HG02884 (cell line): ENCODE measurements around the gene LPCAT1.

Source experiments
- ATAC-seq: cut with Tn5 transposase; IDR thresholded peaks from one replicate; pipeline ENCODE4 v1.9.1; 2021; ENCODE audit warnings: mild to moderate bottlenecking, moderate library complexity; ENCODE audit not compliant: unreplicated experiment

LPCAT1 gene

DNA sequence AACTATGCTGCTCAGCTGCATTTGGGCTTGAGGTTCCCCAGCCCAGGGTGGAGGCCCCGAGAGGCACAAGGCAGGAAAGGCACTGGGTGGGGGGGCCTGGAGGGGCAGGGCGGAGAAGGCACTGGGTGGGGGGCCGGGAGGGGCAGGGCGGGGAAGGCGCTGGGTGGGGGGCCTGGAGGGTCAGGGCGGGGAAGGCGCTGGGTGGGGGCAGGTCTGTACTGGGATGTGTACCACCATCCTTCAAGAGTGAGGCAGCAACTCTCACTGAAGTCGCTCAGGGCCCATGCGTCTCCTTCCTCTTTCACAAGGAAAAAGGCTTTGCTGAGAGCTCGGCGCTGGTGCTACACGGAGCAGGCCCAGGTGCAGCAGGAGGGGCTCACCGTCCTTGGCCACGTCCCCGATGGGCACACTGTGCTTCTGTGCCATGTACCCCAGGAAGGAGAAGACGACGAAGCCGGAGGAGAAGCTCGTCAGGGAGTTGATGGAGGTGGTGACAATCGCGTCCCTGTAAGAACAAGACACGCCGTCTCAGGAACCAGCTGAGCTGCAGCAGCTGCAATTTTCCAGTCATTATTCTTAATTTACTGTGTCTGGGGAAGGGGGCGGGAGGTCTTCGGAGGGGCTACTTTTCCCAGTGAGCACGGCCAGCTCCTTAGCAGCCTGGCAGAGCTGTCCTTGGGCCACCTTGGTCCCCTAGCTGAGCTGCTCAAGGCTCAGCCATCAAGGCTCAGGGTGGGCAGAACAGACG, 109.3 kb downstream of the LPCAT1 start:
- ATAC-seq, result no peak

DNA sequence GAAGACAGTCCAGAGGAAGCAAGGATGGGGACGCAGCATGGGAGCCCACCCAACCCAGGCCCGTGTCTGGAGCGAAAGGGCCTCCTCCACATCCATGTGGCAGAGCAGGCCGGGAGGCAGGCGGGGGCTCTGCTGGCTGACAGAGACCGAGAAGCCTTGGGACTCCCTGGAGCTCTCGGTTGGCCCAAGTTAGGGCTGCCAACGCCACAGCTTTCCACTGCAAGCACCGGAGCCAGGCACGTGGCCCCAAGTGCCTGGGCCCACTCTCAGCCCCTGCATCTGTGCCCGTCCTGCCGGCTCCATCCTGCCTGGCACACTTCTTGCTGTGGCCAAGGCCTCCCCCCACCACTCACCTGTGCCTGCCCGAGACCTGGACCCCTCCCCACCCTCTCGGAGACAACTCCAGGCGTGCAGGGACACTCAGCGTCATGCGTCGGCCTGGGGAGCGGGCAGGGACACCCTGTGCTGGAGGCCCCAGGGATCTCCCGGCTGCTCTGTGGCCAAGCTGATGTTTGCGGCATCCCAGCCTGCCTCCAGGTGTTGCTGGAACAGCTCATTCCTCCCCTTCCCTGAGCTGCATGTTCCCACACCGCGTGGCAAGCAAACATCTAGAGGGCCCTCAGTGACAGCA, 110.0 kb downstream of the LPCAT1 start:
- ATAC-seq, result no peak

DNA sequence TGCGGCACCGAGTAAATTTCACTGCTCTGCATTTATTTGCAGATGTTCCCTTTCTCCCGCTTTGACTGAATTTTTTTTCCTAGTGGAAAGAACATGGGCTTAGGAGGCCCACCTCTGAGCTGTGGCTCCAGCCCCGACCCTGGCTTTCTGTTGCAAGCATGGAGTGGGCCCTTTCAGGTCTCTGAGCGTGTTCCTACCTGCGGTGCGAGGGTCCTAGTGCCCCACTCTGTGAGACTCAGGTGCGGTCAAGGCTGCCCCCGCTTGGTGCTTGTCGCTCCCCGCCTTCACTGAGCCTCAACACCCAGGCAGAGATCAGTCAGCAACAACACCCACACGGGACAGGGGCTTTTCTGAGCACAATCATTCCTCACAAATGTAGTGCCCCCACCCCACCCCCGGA, 110.5 kb downstream of the LPCAT1 start:
- no peak for ATAC-seq

DNA sequence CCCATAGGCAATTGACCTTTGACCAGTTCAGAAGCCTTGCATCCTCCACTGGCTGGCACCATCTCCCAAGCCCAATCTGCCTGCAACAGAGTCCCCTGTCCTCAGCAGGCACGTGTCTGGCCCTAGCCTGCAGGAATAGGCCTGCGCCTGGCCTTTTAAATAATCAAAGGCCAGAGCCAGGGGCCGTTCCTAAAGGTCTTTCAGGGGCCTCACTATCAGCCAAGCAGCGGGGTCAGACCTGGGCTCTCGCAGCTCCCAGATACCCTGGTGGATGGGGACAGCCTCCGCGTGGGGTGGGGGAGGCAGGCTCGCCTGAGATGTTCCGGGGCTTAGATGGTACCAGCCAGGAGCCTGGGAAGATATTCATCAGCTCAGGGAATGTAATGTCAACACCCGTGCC, 111.1 kb downstream of the LPCAT1 start:
- no peak for ATAC-seq

DNA sequence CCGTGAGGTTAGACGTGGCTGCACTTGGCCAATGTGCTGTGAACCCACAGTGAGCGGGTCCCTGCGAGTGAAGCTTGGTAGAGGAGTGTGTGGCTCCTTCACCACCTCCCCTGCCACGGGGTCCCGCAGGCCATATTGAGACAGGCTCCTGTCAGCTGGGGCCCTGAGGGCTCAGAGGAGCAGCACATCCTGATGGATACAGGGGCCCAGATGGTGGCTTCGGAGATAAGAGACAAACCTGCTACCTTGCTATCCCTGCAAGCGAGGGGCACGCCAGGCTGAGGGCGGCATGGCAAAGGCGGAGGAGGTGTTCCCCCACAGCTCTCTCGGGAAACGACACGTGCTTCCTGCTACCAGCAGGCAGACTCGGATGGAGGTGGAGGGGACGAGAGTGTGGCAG, 111.6 kb downstream of the LPCAT1 start:
- ATAC-seq, result no peak
